ENCODE measurements around the gene NBEAL2. TPM values are rescaled to one million over a fixed set of nuclear protein-coding genes. Genes with fewer than 3 reads are reported as not detected.

The NBEAL2 gene
- total and polyA plus RNA-seq, 3 donors from 2014 or later = 16.2 to 44.8 (median 40.2) TPM

- Histone ChIP-seq H3K9me3 (no peaks in the 10 kb centered on the region), H3K4me3 (no peak overlapping the region), H3K4me1 (peaks cover 52% of the 10 kb centered on the region), H3K36me3 (ENCODE audit: low read depth, missing control alignments) (no peaks in the 10 kb centered on the region), H3K27me3 (no peaks in the 10 kb centered on the region), H3K27ac (peak overlapping the region; percentile 32 to 38)
- intact Hi-C loops (cut with DNase I; ENCODE audit: low total_unique reads) = no loop called here
- TF ChIP-seq, protein P1, sequence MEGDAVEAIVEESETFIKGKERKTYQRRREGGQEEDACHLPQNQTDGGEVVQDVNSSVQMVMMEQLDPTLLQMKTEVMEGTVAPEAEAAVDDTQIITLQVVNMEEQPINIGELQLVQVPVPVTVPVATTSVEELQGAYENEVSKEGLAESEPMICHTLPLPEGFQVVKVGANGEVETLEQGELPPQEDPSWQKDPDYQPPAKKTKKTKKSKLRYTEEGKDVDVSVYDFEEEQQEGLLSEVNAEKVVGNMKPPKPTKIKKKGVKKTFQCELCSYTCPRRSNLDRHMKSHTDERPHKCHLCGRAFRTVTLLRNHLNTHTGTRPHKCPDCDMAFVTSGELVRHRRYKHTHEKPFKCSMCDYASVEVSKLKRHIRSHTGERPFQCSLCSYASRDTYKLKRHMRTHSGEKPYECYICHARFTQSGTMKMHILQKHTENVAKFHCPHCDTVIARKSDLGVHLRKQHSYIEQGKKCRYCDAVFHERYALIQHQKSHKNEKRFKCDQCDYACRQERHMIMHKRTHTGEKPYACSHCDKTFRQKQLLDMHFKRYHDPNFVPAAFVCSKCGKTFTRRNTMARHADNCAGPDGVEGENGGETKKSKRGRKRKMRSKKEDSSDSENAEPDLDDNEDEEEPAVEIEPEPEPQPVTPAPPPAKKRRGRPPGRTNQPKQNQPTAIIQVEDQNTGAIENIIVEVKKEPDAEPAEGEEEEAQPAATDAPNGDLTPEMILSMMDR (IDR thresholded peaks at IDR 0.05) = no peak
- no peak for TF ChIP-seq POLR2A (IDR thresholded peaks at IDR 0.05)
- 39 to 53% methylated on average over 6 of the region's 6 CpGs for WGBS, 2 donors
- peak; percentile 71 for DNase-seq
Measured at GRCh38 chr3:46931631-46932331, 47.7 kb upstream of the NBEAL2 start.

DNA sequence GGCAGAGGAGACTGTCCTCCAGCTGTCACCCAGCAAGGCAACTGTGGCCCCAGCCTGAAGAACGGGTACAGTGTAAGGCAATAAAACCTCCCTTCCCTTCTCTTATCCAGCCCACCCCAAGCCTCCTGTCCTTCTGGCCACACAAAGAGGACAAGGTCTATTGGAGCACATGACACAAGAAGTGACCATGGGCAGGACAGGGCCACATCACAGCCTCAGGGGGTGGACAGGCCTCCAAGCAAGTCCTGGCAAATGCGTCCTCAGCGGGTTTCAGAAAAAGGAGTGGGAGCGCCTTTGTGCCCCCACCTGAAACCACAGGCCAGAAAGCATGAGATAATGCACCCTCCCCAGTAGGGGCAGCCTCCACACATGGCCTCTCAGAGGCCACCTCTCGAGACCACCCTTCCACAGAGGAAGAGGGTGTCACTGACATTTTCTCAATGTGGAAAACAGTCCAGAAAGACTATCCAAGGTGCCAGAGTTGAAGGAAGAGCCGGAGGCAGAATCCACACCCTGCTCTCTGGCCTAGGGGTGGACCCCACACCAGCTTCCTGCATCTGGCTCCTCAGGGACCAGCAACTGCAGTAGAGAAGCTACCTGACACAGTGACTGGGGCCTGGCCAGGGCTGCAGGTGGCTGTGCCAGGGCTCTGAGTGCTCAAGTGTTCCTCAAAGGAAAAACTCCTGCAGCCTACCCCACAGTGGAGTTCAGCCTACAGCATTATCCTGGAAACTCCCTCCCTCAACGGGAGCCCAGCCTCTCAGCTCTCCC lies 46.8 kb upstream of the NBEAL2 start:
- Histone ChIP-seq H3K27ac (peak overlapping the region in 1 of 2 donors; percentile 38), H3K27me3 (no peaks in the 10 kb centered on the region), H3K4me1 (peaks cover 46% of the 10 kb centered on the region), H3K9me3 (no peaks in the 10 kb centered on the region), H3K4me3 (no peak overlapping the region), H3K36me3 (ENCODE audit: low read depth, missing control alignments) (no peaks in the 10 kb centered on the region)
- WGBS, 2 donors = 75 to 77% methylated on average over 7 of the region's 7 CpGs
- DNase-seq = no peak
- intact Hi-C loops (cut with DNase I; ENCODE audit: low total_unique reads) = no loop called here
- no peak for TF ChIP-seq POLR2A (IDR thresholded peaks at IDR 0.05)
- TF ChIP-seq, protein P1 (IDR thresholded peaks at IDR 0.05) = no peak

DNA sequence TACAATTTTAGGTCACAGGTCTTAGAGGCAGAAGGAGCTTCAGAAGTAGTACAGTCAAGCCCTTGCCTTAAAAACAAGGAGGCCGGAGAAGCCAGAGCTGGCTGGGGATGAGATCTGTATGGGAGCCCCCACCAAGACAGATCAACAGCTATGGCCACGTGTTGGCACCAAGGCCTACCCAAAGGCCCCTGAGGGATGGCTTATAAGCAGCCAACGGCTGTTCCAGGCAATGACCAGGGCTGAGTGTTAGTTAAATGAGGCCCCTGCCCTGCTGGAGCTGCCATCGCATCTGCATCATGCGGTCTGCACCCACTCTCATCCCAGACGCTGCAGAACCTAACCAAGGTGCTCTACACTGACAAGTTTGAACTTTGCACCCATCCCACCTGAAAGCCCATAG lies 46.2 kb upstream of the NBEAL2 start:
- H3K9me3 ChIP-seq = no peaks in the 10 kb centered on the region
- no peak overlapping the region for H3K27ac ChIP-seq
- TF ChIP-seq, protein P1 (IDR thresholded peaks at IDR 0.05) = no peak
- TF ChIP-seq POLR2A (IDR thresholded peaks at IDR 0.05) = no peak
- H3K4me1 ChIP-seq = peaks cover 44% of the 10 kb centered on the region
- intact Hi-C loops (cut with DNase I; ENCODE audit: low total_unique reads) = no loop called here
- no peaks in the 10 kb centered on the region for H3K27me3 ChIP-seq
- 50 to 78% methylated on average over 2 to 6 of the region's 6 CpGs for WGBS, 2 donors
- H3K36me3 ChIP-seq (ENCODE audit: low read depth, missing control alignments) = no peaks in the 10 kb centered on the region
- no peak overlapping the region for H3K4me3 ChIP-seq
- DNase-seq = no peak

GRCh38 chr3:46934072-46934471 lies 45.4 kb upstream of the NBEAL2 start:
- intact Hi-C loops (cut with DNase I; ENCODE audit: low total_unique reads) = no loop called here
- Histone ChIP-seq H3K9me3 (no peaks in the 10 kb centered on the region), H3K4me3 (no peak overlapping the region), H3K36me3 (ENCODE audit: low read depth, missing control alignments) (no peaks in the 10 kb centered on the region), H3K27me3 (no peaks in the 10 kb centered on the region), H3K27ac (peak overlapping the region in 1 of 2 donors; percentile 51), H3K4me1 (peaks cover 44% of the 10 kb centered on the region)
- 69 to 74% methylated on average over 2 of the region's 2 CpGs for WGBS, 2 donors
- TF ChIP-seq, protein P1 (IDR thresholded peaks at IDR 0.05) = no peak
- TF ChIP-seq POLR2A (IDR thresholded peaks at IDR 0.05) = no peak
- DNase-seq = no peak

All from testis (tissue), 3 donors.